GOT3 (cell line): ENCODE measurements around the gene RPS6KA2.
A peak's percentile ranks its signal among the peaks of the same experiment; 100 is the strongest.

Experiments used
- DNase-seq: peaks from one replicate; lab custom pipeline; 2025; ENCODE audit warnings: mixed read lengths; lab: John Stamatoyannopoulos, UW

RPS6KA2 gene

GRCh38 chr6:166573511-166574216, 53.4 kb downstream of the RPS6KA2 start:
- DNase-seq = no peak

- no peak for DNase-seq
These were observed 54.4 kb downstream of the RPS6KA2 start for GRCh38 chr6:166572370-166573261.

DNA sequence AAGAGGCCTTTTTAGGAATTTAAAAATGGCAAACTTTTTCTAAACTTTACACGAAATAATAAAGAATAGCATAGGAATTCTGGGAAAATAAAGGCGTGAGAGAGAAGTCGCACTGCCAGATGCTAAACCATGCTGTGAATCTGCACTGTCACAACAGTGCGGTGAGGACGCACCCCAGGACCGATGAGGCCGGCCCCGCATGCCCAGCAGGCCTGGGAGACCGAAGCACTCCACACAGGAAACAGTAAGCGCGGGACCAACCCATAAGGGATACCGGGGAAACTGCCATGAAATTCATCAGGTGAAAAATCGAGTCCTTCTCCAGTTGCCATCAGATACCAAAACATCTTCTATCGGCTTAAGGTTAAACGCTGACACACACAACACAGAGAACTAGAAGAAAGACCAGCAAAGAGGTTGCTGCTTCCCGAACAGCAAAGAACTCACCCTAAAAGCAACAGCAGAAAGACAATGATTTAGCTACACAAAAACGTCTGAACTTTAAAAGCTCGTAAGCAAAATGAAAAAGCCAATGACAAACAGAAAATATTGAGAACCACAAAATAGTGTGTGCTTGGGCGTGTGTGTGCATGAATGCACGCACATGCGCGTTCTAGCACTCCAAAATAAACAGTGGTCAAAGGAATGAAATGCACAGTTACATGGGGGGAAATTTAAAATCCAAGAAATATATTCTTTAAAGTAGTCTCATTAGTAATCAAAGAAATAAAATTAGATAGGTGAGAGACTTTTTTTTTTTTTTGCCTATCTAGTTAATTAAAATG, 55.9 kb downstream of the RPS6KA2 start:
- DNase-seq = no peak

- DNase-seq = no peak
These were observed 57.8 kb downstream of the RPS6KA2 start for GRCh38 chr6:166569206-166569605.

DNA sequence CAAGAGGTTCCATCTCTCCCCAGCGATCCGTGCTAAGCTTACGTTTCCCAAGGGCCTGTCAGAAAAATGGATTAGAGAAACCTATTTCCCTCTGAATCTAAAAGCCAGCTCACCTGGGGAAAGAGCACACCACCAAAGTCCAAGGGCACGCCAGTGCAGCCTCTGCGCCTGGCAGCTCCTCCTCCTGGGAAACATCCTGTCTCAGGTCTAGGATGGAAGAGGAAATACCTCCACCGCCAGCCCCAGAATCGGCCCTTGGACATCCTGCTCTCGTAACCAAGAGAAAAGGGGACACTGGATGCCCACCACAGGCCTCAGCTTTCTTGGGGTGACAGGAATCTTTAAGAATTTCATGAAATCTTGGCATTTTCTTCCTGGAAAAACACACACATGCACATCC, 59.2 kb downstream of the RPS6KA2 start:
- DNase-seq = no peak

DNA sequence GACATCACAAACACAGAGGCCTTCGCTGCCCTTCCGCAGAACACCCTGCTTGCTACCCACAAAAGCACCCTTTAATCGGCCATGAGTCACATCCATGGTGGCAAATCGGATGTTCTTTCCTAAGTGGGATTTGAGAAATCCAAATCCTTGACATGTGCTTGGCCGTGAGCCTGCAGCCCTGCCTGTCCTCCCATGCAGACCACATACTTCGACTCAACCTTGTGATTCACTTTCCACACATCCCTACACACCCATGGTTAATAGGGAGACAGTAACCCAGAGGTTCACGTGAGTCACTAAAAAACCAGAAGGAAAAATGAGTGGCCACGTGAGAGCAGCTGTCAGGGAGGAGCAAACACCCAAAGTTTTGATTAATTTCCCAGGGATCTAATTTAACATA, 59.9 kb downstream of the RPS6KA2 start:
- DNase-seq = peak; percentile 15

DNA sequence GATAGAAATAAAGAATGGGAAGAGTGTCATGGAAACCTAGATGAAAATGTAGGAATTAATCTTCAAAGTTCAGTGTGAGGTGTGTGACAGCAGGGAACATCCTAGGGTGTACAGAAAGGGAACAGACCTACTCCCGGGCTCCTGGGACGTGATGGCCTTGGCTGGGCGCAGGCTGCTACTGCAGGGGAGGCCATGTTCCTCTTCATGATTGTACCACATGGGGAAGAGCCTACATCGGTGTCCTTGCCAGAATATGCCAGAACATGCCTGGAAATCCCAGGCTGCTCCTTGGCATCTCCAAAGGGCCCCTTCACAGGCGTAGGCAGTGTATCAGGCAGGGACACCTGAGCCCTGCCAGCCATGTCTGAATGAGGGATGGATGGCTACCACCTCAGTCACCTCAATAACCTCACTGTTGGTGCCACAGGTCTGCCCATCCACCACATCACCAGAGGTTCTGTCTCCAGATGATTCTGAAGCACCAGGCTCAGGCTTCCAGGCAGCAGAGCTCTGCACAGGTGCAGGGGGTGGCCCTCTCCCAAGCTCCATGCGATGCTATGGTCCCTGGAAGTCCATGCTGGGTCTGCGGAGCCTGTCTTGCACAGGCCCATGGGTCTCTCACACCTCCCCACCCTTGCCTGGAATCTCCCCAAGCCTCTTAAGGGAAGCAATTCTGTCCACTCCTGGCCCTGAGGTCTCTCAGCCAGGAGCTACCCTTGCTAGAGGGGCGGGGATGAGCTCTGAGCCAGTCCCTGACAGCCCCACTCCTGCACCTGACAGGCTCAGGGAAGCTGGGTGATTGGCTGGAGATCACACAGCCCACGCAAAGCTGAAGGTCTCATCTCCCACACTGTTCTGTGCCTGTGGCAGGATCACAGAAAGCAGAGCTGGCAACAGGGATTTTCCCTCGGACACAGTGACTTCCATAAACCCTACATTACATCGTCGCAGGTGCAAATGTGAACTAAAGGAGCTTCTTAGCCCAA, 60.7 kb downstream of the RPS6KA2 start:
- no peak for DNase-seq

GRCh38 chr6:166565084-166565967, 61.7 kb downstream of the RPS6KA2 start:
- no peak for DNase-seq

- DNase-seq = no peak
These were observed 63.2 kb downstream of the RPS6KA2 start for GRCh38 chr6:166563805-166564204.

- no peak for DNase-seq
These were observed 63.9 kb downstream of the RPS6KA2 start for GRCh38 chr6:166563200-166563599.

- no peak for DNase-seq
These were observed 64.3 kb downstream of the RPS6KA2 start for GRCh38 chr6:166562726-166563125.

GRCh38 chr6:166561771-166562359, 65.2 kb downstream of the RPS6KA2 start:
- no peak for DNase-seq

- DNase-seq = no peak
These were observed 66.8 kb downstream of the RPS6KA2 start for GRCh38 chr6:166560222-166560621.

DNA sequence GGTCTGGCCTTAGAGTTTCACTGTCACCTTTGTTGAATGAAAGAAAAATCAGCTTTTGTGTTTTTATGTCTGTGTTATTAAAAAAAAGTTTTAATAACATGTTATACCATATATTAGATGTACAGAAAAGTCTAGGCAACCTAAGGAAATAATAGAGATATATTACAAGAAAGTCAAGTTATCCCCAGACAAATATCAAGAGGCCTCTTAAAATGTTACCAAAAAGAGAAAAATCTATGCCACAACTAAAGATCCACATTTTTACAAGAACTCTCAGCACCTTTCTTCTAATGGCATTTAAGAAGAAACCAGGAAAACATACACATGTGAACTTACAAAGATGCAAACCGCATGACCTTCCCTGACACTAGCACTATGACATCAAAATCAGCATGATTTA, 67.4 kb downstream of the RPS6KA2 start:
- DNase-seq = no peak

GRCh38 chr6:166559211-166559610, 67.8 kb downstream of the RPS6KA2 start:
- no peak for DNase-seq

DNA sequence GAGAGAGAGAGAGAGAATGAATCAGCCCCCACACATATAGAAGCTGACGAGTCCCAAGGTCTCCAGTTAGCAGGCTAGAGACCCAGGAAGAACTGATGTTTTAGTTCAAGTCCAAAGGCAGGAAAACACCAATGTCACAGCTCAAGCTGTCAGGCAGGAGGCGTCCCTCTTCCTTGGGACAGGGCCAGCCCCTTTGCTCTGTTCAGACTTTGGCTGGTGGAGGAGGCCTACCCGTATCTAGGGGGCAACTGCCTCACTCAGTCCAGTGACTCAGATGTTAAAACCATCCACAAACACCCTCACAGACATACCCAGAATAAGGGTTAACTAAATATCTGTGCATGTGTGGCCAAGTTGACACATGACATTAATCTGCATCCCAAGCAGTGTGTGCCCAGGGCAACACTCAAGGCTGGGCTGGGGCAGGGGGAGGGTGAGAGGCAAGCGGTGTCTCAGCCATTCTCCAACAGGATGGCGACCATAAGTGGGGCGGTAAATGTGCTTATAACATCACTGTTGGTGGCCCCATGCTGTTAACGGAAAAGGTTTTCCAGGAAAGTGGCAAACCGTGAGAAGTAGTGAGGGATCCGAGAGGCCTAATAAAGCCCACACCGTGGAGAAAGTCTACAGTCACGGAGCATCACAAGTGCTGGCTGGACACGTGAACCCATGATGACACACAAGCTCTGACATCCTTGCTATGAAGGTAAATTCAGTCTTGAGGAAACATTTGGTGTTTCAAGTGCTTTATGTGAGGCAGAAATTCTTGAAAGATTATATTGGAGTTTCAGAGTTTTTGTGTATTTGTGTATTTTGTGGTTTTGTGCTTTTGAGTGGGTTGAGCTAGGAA, 68.7 kb downstream of the RPS6KA2 start:
- DNase-seq = no peak

GRCh38 chr6:166556863-166557322, 70.2 kb downstream of the RPS6KA2 start:
- peak; percentile 72 for DNase-seq

DNA sequence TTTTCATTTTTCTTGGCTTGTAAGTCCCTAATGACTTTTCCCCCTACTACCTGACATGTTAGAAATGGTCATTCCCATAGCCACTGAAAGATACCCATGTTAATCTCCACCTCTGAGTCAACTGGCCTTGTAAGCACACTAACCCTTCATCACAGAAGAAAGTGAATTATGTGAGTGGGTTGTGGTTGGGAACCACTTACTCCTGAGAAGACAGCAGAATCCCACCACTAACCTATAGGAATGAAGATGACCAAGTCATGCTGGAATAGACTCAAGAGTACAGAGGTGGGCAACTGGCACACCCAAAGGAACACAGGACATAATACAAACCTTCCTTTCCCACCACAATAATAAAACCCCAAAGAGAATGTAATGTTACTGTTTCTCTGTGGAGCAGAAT, 70.7 kb downstream of the RPS6KA2 start:
- DNase-seq = no peak

DNA sequence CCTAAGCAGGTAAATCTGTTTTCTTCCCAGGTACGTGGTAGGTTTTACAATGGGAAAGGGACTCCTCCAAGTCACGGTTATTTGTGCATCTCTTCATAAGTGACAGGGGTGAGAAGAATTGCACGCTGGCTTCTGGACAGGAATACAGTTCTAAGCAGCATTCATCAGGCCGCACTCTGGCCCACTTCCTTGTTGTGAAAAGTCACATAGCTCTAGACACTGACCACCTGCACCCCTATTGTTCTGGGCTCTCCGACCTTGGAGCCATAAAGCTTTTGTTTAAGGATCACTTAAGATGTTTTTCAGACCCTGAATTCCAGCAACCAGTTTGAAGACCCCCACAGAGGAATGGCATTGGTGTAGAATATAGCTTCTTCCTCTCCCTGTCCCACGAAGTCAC, 72.0 kb downstream of the RPS6KA2 start:
- no peak for DNase-seq
